ENCODE results near the gene CRYBG3. TPM values are rescaled to one million over a fixed set of nuclear protein-coding genes. Genes with fewer than 3 reads are reported as not detected.

The CRYBG3 gene
- total RNA-seq, result 22.6 TPM

- Histone ChIP-seq H3K4me1 (peaks cover 32% of the 10 kb centered on the region), H3K9me3 (no peaks in the 10 kb centered on the region), H3K27me3 (no peaks in the 10 kb centered on the region), H3K27ac (peak within 1 kb of the TSS; percentile 94), H3K4me3 (peak within 1 kb of the TSS; percentile 83 to 94), H3K36me3 (no peaks in the 10 kb centered on the region)
- intact Hi-C loops (cut with DNase I), result no loop called here
- TF ChIP-seq CTCF (IDR thresholded peaks at IDR 0.05) (peak in 1 of 3 experiments; percentile 6), POLR2A (IDR thresholded peaks at IDR 0.05) (peak in 1 of 2 donors; percentile 85), POLR2AphosphoS5 (IDR thresholded peaks at IDR 0.05; ENCODE audit: insufficient read depth in 1 of 2, low read depth in 1 of 2) (peak in 1 of 2 donors; percentile 91)
- no peak for DNase-seq (ENCODE audit: extremely low spot score in 2 of 2)
These were observed at the start of gene CRYBG3 for GRCh38 chr3:97821774-97822358. TSS of gene CRYBG3 (plus strand) at chr3:97822011. CDS start at chr3:97822207, 196 bp downstream.

- peaks cover 0 to 12% of the 10 kb centered on the region in 2 donors for H3K36me3 ChIP-seq
- no peaks in the 10 kb centered on the region for H3K27me3 ChIP-seq
- H3K9me3 ChIP-seq, result no peaks in the 10 kb centered on the region
- TF ChIP-seq POLR2AphosphoS5 (IDR thresholded peaks at IDR 0.05; ENCODE audit: insufficient read depth in 1 of 2, low read depth in 1 of 2), result no peak
- TF ChIP-seq POLR2A (IDR thresholded peaks at IDR 0.05), result no peak
- DNase-seq (ENCODE audit: extremely low spot score in 2 of 2), result no peak
- no peaks in the 10 kb centered on the region for H3K4me1 ChIP-seq
- intact Hi-C loops (cut with DNase I), result no loop called here
- H3K4me3 ChIP-seq, result no peak overlapping the region
- H3K27ac ChIP-seq, result no peak overlapping the region
These were observed 48.9 kb upstream of the CRYBG3 start for GRCh38 chr3:97772926-97773325.

GRCh38 chr3:97778152-97778551, 43.7 kb upstream of the CRYBG3 start:
- Histone ChIP-seq H3K27ac (no peak overlapping the region), H3K9me3 (no peaks in the 10 kb centered on the region), H3K36me3 (no peaks in the 10 kb centered on the region), H3K27me3 (no peaks in the 10 kb centered on the region), H3K4me3 (no peak overlapping the region), H3K4me1 (no peaks in the 10 kb centered on the region)
- intact Hi-C loops (cut with DNase I), result no loop called here
- DNase-seq (ENCODE audit: extremely low spot score in 2 of 2), result no peak
- no peak for TF ChIP-seq POLR2A (IDR thresholded peaks at IDR 0.05)
- no peak for TF ChIP-seq CTCF (IDR thresholded peaks at IDR 0.05)
- no peak for TF ChIP-seq POLR2AphosphoS5 (IDR thresholded peaks at IDR 0.05; ENCODE audit: insufficient read depth in 1 of 2, low read depth in 1 of 2)

- no peaks in the 10 kb centered on the region for H3K36me3 ChIP-seq
- DNase-seq (ENCODE audit: extremely low spot score in 2 of 2), result no peak
- H3K9me3 ChIP-seq, result no peaks in the 10 kb centered on the region
- no peak overlapping the region for H3K27ac ChIP-seq
- H3K4me1 ChIP-seq, result no peaks in the 10 kb centered on the region
- TF ChIP-seq POLR2AphosphoS5 (IDR thresholded peaks at IDR 0.05; ENCODE audit: insufficient read depth in 1 of 2, low read depth in 1 of 2) (peak in 1 of 2 donors; percentile 23), CTCF (IDR thresholded peaks at IDR 0.05) (peak; percentile 80 to 89 (median 80)), POLR2A (IDR thresholded peaks at IDR 0.05) (no peak)
- no peak overlapping the region for H3K4me3 ChIP-seq
- no peaks in the 10 kb centered on the region for H3K27me3 ChIP-seq
- intact Hi-C loops (cut with DNase I), result loop anchor here (5.0 kb wide), 1 partner anchor 229 kb away; no protein-coding TSS in a partner anchor
These were observed 28.3 kb upstream of the CRYBG3 start for GRCh38 chr3:97793420-97794019.

GRCh38 chr3:97795951-97796350, 25.9 kb upstream of the CRYBG3 start:
- DNase-seq (ENCODE audit: extremely low spot score in 2 of 2), result no peak
- Histone ChIP-seq H3K4me3 (no peak overlapping the region), H3K27me3 (no peaks in the 10 kb centered on the region), H3K9me3 (no peaks in the 10 kb centered on the region), H3K36me3 (no peaks in the 10 kb centered on the region), H3K4me1 (no peaks in the 10 kb centered on the region), H3K27ac (no peak overlapping the region)
- TF ChIP-seq POLR2A (IDR thresholded peaks at IDR 0.05) (no peak), POLR2AphosphoS5 (IDR thresholded peaks at IDR 0.05; ENCODE audit: insufficient read depth in 1 of 2, low read depth in 1 of 2) (no peak), CTCF (IDR thresholded peaks at IDR 0.05) (no peak)
- intact Hi-C loops (cut with DNase I), result no loop called here

Data from vagina (tissue), 2 donors.